Thyroid gland (tissue), 4 donors: Measurements from ENCODE around the gene PALLD.

Experiments used
- POLR2A ChIP-seq, 2 donors: fragments of 450-650 bp; IDR thresholded peaks; one replicate each; pipeline ENCODE4 v1.6.1; 2017; ENCODE audit warnings: antibody characterized with exemption in 2 of 2, mild to moderate bottlenecking in 2 of 2, moderate library complexity in 1 of 2
- TF ChIP-seq, protein P1 (sequence below), 6 experiments: fragments of 200-600 bp in 3 of 6; fragments of 450-650 bp in 3 of 6; sonication (generic) in 3 of 6; IDR thresholded peaks; one replicate each; pipeline ENCODE4 v1.5.1; 2016 to 2019; ENCODE audit warnings: antibody characterized with exemption in 6 of 6, mild to moderate bottlenecking in 2 of 6, inconsistent platforms in 1 of 6, moderate library complexity in 1 of 6

DNA sequence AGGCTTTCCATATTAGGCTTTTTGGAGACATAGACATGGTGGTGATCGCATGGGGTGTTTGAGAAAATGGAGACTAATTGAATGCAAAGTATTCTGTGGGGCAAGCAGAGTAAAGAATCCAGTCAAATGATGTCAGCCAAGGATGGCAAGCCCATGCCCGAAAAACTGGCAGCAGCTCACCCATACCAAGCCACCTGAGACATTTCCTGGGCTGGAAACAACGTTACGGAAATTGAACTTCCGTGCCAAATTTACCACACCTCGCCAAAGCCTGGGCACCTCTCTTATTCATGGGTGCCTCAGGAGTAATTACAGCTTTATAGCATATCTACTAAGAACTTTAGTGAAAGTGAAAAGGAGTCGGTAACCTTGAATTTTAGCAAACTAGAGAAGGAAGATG lies 346.8 kb downstream of the PALLD start:
- TF ChIP-seq, protein P1, sequence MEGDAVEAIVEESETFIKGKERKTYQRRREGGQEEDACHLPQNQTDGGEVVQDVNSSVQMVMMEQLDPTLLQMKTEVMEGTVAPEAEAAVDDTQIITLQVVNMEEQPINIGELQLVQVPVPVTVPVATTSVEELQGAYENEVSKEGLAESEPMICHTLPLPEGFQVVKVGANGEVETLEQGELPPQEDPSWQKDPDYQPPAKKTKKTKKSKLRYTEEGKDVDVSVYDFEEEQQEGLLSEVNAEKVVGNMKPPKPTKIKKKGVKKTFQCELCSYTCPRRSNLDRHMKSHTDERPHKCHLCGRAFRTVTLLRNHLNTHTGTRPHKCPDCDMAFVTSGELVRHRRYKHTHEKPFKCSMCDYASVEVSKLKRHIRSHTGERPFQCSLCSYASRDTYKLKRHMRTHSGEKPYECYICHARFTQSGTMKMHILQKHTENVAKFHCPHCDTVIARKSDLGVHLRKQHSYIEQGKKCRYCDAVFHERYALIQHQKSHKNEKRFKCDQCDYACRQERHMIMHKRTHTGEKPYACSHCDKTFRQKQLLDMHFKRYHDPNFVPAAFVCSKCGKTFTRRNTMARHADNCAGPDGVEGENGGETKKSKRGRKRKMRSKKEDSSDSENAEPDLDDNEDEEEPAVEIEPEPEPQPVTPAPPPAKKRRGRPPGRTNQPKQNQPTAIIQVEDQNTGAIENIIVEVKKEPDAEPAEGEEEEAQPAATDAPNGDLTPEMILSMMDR (IDR thresholded peaks at IDR 0.05): no peak
- TF ChIP-seq POLR2A (IDR thresholded peaks at IDR 0.05): no peak
